ENCODE measurements around the gene IST1.
"Not testable (repeated sequence)": the region's sequence is repeated elsewhere in the genome, so short reads cannot be mapped to it uniquely, and the experiment has no call there.

IST1 gene

DNA sequence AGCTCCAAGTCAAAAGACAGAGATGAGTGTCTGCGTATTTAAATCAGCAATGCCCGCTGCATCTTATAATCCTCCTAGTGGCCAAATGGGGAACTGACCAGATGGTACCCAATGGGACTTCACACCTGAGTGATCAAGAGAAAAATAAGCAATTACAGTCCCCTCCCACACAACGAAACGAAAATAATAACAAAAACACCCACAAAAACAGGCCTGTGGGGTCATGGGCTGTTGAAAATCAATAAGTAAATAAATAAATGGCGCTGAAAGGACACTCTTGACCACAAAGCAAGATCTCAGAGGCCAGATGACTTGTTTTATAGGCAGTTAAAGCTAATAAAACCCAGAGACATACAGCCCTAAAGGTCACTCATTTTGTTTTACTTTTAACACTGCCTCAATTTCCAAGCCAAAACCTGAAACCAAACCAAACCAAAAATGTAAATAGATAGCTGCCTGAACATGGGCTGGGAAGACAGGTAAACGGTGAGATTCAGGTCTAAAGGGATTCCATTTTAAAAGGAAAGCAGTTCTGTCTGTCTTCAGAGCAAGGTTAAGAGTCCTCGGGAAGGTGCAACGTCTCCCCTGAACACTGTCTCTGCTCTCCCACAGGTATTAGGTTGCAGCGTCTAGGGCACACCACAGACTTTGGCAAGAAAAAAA lies 12.7 kb upstream of the IST1 start:
- peak; percentile 46 to 55 for DNase-seq (ENCODE audit: low read depth in 2 of 2)

DNA sequence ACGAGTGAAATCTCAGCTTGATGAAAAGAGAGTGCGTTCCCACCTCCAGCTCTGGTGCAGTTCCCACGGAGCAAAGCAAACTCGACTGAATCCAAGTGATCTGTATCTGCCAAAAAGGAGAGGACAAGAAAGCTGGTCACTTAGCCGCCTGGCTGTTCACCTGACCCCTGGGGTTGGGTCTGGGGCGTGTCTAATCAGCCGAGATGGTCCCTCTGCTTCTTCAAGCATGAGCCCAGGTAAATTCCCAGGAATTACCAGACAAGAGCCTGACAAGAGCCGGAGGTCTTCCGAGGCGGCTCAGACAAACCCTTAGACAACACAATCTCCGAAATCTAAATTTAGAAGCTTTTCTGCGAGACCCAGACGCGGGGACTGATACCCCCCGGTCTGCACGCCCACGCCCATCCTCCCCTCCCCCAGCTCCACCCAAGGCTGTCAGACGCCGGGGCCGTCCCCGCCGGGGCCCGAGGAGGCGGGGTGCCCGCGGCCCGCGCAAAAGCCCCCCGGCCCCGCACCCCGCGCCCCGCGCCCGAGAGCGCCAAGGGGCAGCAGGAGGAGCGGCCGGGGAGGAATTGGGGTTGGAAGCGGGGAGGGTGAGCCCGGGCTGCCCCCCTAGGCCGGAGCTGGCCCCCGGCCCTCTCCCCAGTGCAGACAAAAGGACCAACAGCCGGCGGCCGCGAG lies 12.0 kb upstream of the IST1 start:
- peak; percentile 35 to 55 for DNase-seq (ENCODE audit: low read depth in 2 of 2)

DNA sequence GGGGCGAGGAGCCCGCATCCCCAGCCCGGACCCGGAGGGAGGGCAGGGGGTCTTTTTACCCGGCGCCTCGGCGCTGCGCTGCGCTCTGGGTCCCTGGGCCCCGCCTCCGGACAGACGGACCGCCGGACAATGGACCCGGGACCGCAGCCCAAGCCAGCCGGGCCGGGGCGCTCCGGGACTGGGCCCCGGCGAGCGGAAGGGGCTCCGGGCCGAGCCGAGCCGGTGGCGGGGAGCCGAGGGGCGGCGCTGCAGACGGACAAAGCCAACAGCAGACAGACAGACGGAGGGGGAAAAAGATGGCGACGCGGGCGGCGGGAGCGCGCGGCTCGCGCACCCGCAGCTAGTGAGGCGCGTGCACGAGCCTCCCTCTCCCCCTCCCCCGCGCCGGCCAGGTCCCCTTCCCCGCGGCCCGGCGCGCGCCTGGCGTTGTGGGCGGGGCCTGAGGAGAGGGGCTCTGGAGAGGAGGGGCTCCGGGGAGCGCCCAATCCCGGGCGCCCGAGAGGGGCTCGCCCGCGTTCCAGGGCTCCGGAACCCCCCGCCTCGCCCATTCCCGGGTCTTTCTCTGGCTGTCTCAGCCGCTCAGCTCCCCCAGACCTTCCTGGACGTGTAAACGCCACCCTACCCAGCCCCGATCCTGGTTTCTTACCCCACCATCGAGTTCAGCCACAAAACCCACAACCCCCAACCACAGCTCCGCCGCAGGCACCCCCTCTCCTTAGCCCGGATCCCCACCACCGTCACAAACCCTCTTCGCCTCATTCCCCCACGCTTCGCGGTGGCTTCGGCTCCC lies 11.3 kb upstream of the IST1 start, which contains the start of gene ZNF821:
Gene ZNF821, minus strand, starts transcription at position 334 of the 790 bp plus-strand sequence. CDS start 4,236 bp downstream, outside the sequence.
- peak; percentile 40 to 43 for DNase-seq (ENCODE audit: low read depth in 2 of 2)

DNA sequence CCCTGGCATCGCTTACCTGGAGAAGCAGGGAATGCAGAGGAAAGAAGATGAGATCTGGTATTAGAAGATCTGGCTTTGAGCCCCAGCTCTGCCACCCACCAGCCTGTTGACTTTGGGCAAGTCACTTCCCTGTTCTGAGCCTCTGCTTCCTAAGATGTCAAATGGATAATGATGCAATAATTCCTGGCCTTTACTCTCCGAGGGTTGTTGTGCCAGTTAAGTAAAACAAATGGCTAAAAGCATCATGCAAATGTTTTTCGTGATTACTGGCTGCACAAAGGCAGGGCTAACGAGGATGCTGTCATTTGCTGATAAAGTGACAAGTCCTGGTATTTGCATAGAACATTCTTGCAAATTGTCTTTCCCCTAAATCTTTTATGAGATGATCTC lies 10.1 kb upstream of the IST1 start:
- no peak for DNase-seq (ENCODE audit: low read depth in 2 of 2)

DNA sequence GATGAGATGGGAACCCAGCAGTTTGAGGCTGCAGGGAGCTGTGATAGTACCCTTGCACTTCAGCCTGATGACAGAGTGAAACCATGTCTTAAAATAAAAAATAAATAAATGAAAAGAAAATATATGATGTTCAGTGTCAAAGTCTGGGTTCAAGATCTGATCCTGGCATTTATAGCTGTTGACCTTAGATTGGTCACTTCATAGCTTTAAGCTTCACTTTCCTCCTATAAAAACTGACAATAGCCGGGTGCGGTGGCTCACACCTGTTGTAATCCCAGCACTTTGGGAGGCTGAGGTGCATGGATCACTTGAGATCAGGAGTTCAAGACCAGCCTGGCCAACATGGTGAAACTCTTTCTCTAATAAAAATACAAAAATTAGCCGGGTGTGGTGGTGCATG lies 6.2 kb upstream of the IST1 start:
- DNase-seq (ENCODE audit: low read depth in 2 of 2), result no peak

DNA sequence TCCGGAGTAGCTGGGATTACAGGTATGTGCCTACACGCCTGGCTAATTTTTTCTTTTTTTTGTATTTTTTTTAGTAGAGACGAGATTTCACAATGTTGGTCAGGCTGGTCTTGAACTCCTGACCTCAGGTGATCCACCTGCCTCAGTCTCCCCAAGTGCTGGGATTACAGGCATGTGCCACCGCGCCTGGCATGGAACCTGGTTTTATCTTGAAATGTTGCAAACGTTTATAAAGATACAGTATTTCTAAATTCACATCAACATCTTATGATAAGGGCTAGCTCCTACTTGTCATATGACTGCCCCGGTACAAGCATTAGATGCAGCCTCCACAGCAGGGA lies 1.5 kb upstream of the IST1 start:
- no peak for DNase-seq (ENCODE audit: low read depth in 2 of 2)

DNA sequence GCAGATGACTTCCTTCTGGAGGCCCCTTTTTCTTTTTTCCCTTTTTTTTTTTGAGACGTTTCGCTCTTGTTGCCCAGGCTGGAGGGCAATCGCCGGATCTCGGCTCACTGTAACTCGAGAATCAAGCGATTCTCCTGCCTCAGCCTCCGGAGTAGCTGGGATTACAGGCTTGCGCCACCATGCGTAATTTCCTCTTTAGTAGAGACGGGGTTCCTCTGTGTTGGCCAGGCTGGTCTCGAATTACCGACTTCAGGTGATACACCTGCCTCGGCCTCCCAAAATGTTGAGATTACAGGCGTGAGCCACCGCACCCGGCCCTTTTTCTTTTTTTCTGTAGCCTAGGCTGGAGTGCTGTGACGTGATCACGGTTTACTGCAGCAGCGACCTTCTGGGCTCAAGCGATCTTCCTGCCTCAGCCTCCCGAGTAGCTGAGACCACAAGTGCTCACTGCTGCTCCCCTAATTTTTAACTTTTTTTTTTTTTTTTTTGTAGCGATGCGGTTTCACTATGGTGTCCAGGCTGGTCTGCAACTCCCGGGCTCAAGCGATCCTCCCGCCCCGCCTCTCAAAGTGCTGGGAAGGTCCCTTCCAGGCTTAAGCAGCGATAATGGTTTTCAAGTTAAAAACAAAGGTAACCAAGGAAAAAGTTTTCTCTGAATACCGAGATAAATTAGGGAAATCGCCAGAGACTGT lies 956 bp upstream of the IST1 start:
- peak in 1 of 2 donors; percentile 10 for DNase-seq (ENCODE audit: low read depth in 2 of 2)

DNA sequence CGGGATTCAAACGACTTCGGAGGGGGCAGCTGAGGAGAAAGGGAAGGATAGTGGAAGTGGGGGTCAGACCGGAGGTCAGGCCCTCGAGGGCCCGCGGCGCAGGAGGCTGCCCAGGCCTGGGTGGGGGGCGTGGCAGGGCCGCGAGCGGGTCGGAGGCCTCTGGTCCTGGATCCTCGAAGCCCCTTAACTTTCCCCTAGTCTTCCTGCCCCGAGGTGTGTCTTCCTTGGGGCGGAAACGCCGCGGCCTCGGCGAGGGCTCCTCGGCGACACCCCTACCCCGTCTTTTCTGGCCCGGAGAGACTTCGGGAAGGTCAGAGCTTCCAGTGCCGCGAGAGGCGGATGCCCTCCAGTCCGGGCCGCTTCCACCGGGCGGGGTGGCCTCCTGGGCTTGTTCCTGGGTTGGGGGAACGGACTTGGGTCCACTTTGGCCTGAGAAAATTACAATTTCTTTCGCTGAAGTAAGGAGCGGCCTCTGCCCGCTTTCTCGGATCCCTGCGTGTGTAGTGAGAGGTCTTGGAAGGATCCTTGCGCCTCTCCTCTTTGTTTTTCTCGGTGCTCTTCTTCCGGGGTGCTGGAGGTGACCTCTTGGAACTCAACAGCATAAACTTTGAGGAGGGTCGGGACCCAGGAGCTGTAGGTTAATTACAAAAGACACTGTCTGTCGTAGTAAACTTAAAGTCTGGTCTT lies 491 bp downstream of the IST1 start:
- DNase-seq (ENCODE audit: low read depth in 2 of 2), result no peak

DNA sequence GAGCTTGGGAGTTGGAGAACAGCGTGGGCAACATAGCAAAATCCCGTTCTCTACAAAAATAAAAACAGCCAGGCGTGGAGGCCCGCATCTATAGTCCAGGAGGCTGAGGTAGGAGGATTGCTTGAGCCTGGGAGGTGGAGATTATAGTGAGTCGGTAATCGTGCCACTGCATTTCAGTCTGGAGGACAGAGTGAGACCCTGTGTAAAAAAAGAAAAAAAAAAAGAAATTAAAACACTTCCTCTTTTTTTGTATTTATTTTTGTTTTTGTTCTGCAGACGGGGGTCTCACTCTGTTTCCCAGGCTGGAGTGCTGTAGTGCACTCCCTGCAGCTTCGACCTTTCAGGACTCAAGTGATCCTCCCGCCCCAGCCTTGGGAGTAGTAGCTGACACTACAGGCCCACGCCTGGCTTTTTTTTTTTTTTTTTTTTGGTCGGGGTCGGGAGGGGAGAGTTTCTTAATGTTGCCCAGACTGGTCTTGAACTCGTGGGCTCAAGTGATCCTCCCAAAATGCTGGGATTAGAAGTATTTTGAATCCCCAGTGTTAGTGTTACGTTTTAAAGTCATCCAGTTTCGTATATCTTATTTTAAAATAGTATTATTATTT lies 1.5 kb downstream of the IST1 start:
- DNase-seq (ENCODE audit: low read depth in 2 of 2), result no peak

DNA sequence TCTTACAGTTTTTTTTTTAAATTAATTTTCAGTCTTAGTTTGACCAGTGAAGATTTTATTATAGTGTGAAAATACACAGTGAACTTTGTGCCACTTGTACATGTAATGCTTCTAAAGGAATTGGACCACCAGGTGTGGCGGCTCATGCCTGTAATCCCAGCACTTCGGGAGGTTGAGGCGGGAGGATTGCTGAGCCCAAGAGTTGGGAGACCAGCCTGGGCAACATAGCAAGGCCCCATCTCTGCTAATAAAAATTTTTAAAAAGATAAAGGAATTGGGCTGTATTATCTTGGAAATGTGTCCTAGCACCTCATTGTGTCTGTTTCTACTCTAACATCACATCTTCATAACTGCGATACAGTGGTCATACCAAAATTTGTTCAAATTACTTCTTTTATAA lies 3.8 kb downstream of the IST1 start:
- DNase-seq (ENCODE audit: low read depth in 2 of 2), result no peak

DNA sequence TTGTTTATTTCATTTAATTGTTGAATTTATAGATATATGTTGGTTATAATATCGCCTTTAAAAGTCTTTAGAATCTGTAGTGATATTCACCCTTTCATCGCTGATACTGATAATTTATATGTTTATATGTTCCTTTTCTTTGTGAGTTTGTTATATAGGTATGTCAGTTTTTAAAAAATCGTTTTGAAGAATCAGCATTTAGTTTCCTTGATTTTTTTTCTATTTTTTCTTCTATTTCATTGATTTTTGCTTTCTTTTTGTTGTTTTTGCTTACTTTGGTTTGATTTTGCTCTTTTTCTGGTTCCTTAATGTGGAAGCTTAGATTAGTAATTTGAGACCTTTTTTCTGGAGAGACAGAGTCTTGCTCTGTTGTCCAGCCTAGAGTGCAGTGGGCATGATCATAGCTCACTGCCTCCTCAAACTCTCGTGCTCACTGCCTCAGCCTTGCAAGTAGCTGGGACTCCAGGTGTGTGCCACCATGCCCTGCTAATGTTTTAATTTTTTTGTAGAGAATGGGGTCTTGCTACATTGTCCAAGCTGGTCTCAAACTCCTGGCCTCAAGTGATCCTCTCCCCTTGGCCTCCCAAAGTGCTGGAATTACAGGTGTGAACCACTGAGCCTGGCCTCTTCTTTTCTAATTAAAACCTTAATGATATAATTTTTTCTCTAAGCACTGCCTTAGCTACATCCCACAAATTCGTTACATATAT lies 7.5 kb downstream of the IST1 start:
- DNase-seq (ENCODE audit: low read depth in 2 of 2), result no peak

DNA sequence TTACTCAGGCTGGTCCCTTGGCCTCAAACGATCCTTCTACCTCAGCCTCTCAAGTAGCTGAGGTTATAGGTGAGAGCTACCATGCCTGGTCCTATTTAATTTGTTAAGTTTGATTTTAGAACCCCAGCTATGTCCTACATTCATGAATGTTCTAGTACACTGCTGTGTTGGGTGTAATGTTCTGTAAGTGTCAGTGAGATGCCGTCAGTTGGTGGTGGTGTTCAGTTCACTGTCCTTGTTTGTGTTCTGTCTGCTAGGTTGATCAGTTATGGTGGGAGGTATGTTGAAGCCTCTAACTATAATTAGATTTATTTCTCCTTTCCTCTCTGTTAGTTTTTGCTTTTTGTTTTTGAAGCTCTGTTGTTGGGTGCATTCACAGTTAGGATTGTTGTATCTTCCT lies 8.3 kb downstream of the IST1 start:
- no peak for DNase-seq (ENCODE audit: low read depth in 2 of 2)

DNA sequence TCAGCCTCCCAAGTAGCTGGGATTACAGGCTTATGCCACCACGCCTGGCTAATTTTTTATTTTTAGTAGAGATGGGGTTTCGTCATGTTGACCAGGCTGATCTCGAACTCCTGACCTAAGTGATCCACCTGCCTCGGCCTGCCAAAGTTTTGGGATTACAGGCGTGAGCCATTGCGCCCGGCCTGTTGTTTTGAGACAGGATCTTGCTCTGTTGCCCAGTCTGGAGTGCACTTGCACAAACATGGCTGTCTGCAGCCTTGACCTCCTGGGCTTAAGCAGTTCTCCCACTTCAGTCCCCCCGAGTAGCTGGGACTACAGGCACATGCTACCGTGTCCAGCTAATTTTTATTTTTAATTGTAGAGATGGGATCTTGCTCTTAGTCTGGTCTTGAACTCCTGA lies 8.9 kb downstream of the IST1 start:
- no peak for DNase-seq (ENCODE audit: low read depth in 2 of 2)

DNA sequence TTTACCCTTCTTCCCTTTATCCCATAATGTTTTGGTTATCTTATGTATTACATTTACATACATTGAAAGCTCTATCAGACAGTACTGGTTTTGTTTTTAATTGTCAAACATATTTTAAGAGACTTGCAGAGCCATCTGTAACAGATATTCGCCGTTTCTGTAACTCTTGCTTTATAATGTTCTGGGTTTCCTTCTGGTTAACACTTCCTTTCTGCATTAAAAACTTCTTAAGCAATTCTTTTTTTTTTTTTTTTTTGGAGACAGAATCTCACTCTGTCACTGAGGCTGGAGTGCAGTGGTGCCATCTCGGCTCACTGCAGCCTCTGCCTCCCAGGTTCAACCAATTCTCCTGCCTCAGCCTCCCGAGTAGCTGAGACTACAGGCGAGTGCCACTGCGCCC lies 10.4 kb downstream of the IST1 start:
- not testable (repeated sequence) for DNase-seq (ENCODE audit: low read depth in 2 of 2)

DNA sequence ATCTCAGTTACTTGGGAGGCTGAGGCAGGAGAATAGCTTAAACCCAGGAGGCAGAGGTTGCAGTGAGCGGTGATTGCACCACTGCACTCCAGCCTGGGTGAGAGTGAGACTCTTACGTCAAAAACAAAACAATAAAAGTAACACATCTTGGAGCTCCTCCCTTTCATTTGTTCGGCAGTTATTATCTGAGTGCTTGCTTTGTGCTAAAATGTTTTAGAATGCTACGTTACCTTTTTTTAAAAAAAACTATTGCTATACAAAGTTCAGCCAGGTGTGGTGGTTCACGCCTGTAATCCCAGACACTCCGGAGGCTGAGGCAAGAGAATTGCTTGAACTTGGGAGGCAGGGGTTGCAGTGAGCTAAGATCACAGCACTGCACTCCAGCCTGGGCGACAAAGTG lies 15.8 kb downstream of the IST1 start:
- no peak for DNase-seq (ENCODE audit: low read depth in 2 of 2)

DNA sequence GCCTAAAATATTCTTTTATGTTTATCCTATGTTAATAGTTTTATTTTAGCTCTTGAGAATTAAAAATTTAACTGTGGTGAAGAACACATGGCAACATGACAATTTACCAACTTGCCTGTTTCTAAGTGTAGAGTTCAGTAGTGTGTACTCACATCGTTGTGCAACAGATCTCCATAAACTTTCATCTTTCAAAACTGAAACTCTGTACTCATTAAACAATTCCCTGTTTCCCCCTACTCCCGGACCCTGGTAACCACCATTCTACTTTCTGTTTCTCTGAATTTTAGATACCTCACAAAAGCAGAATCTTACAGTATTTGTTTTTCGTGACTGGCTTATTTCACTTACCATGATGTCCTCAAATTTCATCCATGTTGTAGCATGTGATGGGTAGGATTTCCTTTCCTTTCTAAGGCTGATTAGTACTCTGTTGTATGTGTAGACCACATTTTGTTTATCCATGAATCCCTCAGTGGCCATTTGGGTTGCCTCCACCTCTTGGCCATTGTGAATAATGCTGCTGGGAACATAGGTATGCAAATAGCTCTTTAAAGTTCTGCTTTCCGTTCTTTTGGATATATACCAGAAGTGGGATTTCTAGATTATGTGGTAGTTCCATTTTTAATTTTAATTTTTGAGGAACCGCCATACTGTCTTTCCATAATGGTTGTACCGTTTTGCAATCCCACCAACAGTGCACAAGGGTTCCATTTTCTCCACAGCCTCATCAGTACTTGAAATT lies 17.4 kb downstream of the IST1 start:
- no peak for DNase-seq (ENCODE audit: low read depth in 2 of 2)

DNA sequence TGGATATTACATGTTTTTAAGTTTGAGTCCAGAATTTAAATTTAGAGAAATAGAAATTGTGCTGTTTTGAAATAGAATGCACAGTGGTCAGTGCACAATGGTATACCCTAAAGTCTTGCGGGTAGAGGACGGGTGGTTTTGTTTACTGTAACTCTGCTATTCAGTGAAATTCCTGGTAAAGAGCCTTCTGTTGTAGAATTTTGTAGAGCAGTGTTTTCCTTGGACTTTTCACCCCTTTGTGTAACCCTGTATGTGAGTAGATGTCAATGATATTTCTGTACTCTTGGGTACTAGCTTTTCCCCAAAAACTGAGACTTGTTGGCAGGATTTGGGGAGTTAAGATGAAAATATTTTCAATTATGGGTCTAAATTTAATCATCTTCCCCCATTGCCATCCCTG lies 19.5 kb downstream of the IST1 start:
- no peak for DNase-seq (ENCODE audit: low read depth in 2 of 2)

DNA sequence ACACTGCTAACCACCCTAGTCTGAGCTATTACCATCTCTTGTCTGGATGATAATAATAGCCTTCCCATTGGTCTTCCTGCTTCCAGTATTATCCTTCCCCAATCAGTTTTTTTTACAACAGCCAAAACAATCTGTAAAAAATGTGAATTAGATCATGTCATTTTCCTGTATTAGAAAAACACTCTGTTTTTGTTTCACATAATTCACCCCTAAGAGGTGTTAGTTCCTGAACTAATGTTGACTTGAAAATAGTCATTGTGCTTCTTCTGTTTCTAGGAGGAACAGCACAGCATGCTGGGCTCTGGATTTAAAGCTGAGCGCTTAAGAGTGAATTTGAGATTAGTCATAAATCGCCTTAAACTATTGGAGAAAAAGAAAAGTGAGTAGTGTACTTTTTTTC lies 20.0 kb downstream of the IST1 start:
- no peak for DNase-seq (ENCODE audit: low read depth in 2 of 2)

DNA sequence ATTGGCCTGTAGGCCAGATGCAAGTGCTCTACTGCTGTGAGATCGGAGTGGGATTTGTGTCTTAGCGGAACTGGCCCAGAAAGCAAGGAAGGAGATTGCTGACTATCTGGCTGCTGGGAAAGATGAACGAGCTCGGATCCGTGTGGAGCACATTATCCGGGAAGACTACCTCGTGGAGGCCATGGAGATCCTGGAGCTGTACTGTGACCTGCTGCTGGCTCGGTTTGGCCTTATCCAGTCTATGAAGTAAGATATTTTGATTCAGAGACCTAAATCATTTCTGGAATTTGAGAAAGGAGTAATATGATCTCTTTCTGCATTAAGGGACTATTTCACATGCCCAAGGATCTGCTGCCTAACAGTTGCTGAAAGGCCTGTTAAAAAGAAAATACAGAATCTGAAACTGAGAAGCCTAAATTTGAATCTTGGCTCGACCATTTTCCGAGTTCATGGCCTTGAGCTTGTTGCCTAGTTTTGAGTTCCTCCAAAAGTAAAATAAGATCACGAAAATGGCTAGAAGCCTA lies 21.1 kb downstream of the IST1 start:
- DNase-seq (ENCODE audit: low read depth in 2 of 2), result no peak

DNA sequence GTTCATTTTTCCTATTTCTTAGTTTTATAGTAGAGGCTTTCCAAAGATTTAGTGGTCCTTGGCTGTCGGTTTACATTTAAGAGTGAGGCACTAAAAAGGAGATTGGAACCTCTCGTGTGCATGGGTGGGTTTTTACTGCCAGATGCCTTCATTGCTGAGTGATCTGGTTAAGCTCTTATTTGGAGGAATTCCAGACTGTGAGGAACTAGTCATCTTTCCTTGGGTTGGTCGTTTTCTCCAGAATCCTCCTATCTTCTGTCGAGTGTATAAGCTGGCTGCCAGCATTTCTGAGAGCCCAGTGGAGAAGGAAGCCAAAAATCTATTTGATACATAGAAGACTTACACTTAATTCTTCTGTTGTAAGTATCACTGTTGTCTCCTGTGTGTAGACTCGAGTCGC lies 22.6 kb downstream of the IST1 start:
- DNase-seq (ENCODE audit: low read depth in 2 of 2), result no peak
